NCI-H1417 treated with DMSO at 0.1 percent for 48 hours (cell line): Measurements from ENCODE around the gene LGR6.

Source experiments
- DNase-seq: peaks from one replicate; lab custom pipeline; 2025; lab: John Stamatoyannopoulos, UW

LGR6 gene

GRCh38 chr1:202199040-202199889 lies 5.7 kb downstream of the LGR6 start:
- no peak for DNase-seq

DNA sequence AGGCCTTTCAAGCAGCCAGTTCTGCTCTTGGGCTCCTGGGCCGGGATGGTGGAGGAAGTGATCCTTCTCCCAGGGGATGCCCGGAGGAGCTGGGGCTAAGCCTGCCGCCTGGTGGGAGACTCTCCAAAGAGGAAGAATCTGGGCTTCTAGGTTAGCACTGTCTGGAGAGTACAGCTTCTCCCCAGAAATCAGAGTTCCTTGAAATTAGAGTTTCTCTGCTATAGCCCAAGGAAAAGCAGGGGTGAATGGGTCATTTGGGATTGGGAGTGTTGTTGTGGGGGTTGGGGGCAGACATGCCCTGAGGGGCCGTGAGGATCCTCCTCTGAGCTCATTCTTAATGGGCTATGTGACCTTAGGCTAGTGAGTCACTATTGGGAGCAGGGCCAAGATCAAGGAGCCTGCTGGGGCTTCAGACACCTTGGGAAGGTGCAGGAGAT lies 6.5 kb downstream of the LGR6 start:
- DNase-seq, result no peak

DNA sequence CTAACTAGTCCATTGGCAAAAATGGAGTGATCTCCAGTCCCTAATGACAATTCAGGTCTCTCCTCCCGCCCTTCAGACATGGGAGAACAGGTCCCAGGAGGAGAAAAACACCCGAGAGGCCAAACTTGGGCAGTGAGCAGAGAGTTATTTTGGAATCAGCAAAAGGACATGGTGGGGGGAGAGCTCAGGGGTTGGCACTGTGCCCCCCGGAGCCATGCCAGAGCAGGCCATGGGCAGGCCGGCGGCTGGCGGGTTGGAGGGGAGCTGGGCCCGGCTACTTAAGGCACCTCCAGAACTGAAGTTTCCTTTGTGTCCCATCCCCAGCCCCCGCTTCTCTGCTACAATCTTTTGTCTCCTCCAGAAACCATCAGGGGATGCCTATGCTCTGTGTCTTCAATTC lies 7.1 kb downstream of the LGR6 start:
- no peak for DNase-seq

DNA sequence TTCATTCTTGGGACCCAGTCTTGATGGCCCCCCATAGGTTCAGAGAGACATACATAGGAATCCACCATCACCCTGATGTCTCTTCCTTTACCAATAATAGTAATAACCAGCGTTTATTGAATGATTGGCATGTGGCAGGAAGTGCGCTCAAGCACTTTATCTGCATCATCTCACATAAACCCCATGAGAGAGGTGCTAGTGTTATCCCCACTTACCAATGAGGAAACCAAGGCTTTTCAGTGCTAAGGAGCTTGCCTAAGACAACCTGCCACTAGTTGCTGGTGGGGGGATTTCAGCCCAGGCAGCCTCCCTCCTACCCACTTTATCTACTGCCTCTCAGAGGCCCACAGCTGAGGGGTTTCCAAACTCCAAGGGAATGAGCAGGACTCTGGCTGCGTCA lies 7.7 kb downstream of the LGR6 start:
- DNase-seq, result no peak

DNA sequence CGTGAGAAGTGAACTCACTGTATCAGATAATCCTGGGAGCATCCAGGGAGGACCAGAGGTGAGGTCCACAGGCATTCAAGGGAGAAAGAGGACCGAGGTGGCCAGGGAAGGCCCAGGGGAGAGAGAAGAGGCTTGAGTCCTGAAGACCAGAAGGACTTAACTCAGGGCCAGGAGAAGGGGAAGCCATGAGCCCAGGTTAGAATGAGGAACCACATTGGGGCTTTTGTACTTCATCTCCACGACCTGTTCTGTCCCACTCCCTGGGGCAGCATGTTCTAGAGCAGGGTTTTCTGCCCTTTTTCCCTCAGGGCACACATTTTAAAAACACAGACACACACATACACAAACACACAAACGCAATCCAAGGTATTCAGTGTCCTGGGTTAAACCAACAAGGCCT lies 8.4 kb downstream of the LGR6 start:
- no peak for DNase-seq

- DNase-seq, result no peak
Measured at GRCh38 chr1:202202500-202203168, 9.0 kb downstream of the LGR6 start.

DNA sequence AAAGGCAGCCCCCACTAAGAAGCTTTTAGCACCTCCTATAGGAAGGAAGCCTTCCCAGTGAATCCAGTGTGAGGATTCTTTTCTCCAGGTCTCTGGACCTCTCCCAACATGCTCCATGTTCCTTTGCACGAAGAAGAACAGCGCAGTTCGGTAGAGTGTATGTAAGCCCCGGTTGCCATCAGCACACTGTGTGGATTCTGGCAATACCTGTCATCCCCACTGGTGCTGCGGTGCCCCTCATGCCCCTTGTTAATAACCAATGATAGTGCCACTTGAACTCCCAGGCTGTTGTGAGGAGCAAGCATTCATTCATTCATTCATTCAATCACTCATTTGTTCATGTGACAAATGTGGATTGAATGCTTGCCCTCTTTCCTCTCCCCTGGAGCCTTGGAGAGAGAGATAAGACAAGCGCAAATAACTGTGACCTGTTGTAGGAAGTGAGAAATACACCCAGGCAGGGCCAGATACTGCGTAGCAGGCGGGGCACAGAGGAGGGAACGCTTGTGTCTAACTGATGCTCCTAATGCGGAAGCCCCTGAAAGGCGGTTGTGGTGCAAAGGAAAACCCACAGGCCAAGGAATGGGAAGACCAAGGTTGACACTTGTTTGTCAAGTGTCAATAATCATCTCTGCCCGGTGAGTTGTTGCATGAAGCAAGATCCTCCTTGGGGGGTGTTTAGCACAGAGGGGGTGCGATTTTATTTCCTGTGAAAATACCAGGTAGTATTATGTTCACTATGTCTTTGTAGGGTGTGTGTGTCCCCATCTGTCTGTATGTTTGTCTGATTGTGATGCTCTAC lies 9.8 kb downstream of the LGR6 start:
- DNase-seq, result no peak

GRCh38 chr1:202204065-202204464 lies 10.5 kb downstream of the LGR6 start:
- DNase-seq, result no peak

- no peak for DNase-seq
Measured at GRCh38 chr1:202205523-202206190, 12.1 kb downstream of the LGR6 start.

GRCh38 chr1:202207292-202207691 lies 13.7 kb downstream of the LGR6 start:
- DNase-seq, result no peak

- DNase-seq, result no peak
Measured at GRCh38 chr1:202208351-202208857, 14.8 kb downstream of the LGR6 start.

GRCh38 chr1:202210385-202210784 lies 16.8 kb downstream of the LGR6 start:
- DNase-seq, result peak; percentile 20

GRCh38 chr1:202210969-202211368 lies 17.4 kb downstream of the LGR6 start:
- no peak for DNase-seq

DNA sequence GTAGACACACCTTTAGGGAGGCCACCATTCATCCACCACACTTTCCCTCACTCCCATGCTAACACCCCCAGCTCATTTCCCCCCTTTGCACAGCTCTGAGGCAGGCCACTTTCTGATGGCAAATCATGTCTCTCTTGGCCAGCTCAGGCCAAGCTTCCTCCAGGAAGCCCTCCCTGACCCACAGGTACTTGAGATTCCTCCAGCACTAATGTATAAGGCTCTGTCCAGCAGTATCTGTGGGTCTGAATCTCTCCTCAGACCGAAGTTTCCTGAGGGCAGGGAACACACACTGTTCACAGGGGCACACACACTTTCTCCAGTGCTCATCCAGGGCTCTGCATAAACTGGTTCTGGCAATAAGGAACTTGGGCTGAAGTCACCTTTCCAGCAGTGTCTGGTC lies 19.2 kb downstream of the LGR6 start:
- no peak for DNase-seq

- no peak for DNase-seq
Measured at GRCh38 chr1:202213361-202214088, 19.9 kb downstream of the LGR6 start.

GRCh38 chr1:202214089-202214843 lies 20.7 kb downstream of the LGR6 start:
- no peak for DNase-seq

- DNase-seq, result no peak
Measured at GRCh38 chr1:202215472-202216130, 22.0 kb downstream of the LGR6 start.

DNA sequence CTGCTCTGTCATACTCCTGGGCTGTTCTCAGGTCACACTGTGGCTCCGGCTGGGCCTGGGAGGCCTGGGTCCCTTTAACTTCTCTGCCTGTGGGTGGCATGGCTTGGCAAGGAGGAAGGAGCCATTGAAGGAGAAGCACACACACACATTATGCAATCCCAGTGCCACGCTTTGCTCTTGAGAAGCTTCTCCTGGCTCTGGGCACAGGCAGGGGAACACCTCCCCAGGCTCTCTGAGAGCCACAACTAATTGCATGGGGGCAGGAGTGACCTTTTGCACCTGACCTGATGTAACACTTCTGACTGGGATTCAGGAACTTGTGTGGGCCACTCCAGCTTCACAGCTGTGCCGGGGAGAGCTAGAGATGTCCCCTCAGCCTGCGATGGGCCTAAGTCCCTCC lies 23.1 kb downstream of the LGR6 start:
- DNase-seq, result no peak

- DNase-seq, result no peak
Measured at GRCh38 chr1:202217516-202217915, 23.9 kb downstream of the LGR6 start.

GRCh38 chr1:202217951-202218350 lies 24.4 kb downstream of the LGR6 start:
- DNase-seq, result no peak
